IPS-18c (cell line): ENCODE results near the gene TSPO.

Experiments
- H3K4me3 ChIP-seq: 2 replicates; pipeline ENCODE4 v1.7.0; 2013; ENCODE audit warnings: low read depth, mild to moderate bottlenecking, low read length, moderate library complexity; ENCODE audit not compliant: insufficient read depth
- H3K9me3 ChIP-seq: one replicate; pipeline ENCODE4 v1.6.1; 2013; ENCODE audit warnings: mild to moderate bottlenecking, low read length, moderate library complexity; ENCODE audit not compliant: control insufficient read depth, insufficient read depth

Gene TSPO

DNA sequence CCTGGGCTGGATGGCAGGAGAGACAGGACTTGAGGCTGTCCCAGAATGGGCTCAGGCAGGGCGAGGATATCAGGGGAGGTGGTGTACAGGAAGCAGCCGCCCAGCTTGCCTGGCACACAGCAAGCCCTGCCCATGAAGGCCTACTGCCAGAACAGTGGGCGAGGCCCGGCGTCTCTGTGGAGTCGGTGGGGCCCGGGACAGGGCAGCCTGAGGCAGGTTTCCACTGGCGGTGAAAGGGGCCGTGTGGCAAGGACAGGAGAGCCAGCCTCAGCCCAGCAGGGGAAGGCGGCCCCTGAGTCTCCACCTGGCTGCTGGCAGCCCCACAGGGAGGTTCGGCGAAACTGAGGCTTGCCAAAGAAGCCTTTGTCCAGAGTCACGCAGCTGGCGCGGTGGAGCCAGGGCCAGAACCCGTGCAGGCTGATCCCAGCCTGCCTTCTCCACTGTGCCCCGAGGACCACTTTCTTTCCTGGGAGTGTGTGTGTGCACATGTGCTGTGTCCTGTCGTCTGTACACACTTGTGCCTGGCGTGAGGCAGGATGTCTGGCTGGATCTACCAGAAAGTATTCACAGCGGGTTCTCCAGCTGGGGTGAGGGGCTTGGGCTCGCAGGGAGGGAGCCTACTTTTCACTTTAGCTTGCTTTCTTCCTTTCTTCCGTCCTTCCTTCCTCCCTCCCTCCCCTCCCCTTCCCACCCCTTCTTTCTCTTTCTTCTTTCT lies 1.2 kb downstream of the TSPO start:
- H3K4me3 ChIP-seq: no peak overlapping the region
- H3K9me3 ChIP-seq: no peaks in the 10 kb centered on the region

GRCh38 chr22:43153899-43154298 lies 2.5 kb downstream of the TSPO start:
- Histone ChIP-seq H3K4me3 (no peak overlapping the region), H3K9me3 (no peaks in the 10 kb centered on the region)

DNA sequence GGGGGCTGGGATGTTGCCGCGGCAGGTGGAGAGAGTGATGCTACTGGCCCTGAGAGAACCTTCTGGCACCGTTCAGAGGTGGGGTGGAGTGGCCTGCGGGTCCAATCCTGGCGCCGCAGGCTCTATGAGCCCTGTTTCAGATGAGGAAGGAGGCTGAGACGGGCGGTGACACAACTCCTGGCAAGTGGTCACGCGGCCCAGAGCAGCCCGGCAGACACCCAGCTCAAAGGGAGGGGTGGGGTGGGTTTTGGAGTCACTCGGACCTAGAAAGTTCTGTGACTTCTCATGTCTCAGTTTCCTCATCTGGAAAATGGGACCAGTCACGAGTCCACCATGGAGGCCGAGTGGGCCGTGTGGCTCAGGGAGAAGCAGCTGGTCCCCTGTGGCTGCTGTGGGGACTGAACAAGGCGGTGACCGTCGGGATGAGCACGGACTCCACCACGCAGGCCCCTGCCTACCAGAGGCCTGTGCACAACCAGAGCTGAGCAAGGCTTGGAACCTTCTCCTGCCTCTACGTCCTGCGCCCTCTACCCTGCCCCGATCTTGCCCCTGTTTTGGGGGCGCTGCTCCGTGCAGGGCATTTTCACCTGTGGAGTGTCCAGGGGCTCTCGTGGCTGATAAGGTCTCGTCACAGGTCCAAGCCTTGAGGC lies 3.7 kb downstream of the TSPO start:
- Histone ChIP-seq H3K4me3 (no peak overlapping the region), H3K9me3 (no peaks in the 10 kb centered on the region)

DNA sequence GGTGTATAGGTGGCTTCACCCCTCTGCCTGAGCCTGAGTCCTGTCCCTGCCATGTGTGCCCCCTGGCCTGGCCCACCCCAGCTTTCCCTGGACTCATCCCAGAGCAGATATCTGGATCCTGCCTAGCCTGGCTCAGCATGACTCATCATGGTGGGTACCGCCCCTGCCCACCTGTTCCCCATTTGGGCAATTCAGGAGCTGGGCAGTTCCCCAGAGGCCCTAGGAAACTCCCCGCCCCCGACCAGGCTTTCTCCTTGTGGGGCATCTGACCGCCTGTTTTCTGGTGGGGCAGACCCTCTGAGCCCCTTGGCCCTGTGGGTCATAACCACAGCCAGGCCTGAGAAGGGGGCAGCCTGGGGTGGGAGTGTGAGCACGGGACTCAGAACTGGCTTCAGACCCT lies 4.4 kb downstream of the TSPO start:
- Histone ChIP-seq H3K4me3 (no peak overlapping the region), H3K9me3 (no peaks in the 10 kb centered on the region)

DNA sequence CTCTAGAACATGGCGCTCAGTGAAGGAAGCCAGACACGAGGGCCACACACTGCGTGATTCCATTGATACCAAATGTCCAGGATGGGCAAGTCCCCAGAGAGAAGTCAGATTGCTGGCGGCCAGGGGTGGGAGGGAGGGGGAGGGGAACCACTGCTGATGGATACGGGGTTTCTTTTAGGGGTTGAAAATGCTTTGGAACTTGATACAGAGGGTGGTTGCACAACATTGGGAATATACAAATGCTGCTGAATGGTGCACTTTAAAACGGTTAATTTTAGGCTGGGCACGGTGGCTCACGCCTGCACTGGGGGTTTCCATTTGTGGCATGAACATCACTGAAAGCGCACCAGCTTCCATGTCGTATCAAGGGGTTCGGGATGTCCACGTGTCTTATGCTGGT lies 5.1 kb downstream of the TSPO start:
- Histone ChIP-seq H3K9me3 (no peaks in the 10 kb centered on the region), H3K4me3 (no peak overlapping the region)

GRCh38 chr22:43157874-43158546 lies 6.7 kb downstream of the TSPO start:
- no peak overlapping the region for H3K4me3 ChIP-seq
- H3K9me3 ChIP-seq: no peaks in the 10 kb centered on the region

- H3K4me3 ChIP-seq: no peak overlapping the region
- H3K9me3 ChIP-seq: no peaks in the 10 kb centered on the region
Measured at GRCh38 chr22:43158778-43159483, 7.6 kb downstream of the TSPO start.

DNA sequence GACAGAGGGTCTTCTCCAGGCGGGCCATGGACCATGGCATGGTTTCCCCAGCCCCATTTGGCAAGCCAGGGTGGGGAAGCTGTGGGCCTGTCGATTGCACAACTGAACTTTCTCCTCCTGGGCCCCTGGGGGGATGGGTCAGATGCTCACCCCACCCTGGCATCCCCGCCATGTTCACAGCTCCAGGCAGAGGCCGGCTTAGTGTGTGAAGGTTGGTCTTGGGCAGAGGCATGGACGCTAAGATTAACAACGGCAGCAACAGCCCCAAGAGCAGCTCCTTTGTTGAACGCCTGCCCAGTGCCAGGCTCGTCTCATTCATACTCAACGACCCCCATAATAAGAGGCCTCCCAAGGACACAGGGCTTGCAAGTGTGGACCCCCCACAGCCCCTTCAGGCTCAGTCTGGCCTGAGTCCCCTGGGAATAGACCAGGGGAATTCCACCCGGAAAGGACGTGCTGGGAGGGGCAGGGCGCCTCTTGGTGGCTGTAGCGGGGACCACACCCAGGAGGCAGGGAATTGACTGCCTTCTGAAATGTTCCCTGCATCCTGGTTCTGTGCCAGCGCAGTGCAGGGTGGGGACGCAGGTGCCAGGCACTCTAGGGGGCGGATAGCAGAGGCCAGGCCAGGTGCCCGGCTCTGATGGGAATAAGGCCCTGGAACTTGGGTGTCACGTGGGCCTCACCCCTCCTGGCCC lies 8.3 kb downstream of the TSPO start:
- no peaks in the 10 kb centered on the region for H3K9me3 ChIP-seq
- no peak overlapping the region for H3K4me3 ChIP-seq

DNA sequence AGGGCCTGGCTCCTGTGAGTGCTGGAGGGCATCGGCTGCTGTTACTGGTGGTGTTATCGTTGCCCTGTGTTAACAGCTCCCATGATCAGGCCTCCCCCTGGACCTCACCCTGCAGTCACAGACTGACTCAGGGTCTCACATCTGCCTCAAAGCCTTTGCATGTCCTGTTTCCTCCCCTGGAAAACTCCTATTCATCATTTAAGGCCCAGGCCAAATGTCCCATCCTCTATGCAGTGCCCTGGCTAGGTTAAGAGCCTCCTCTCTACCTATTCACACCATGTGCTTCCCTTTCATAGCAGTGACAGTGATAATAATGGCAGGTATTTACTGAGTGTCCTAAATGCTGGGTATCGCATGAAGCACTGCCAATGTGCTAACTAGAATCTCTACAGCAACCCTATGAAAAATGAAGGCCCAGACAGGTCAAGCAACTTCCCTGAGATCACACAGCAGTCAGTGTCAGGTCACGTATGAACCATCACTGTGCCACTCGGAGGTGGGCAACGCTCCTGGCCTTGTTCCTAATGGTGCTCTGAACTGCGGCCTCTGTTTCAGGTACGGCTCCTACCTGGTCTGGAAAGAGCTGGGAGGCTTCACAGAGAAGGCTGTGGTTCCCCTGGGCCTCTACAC lies 9.3 kb downstream of the TSPO start:
- Histone ChIP-seq H3K9me3 (no peaks in the 10 kb centered on the region), H3K4me3 (no peak overlapping the region)

DNA sequence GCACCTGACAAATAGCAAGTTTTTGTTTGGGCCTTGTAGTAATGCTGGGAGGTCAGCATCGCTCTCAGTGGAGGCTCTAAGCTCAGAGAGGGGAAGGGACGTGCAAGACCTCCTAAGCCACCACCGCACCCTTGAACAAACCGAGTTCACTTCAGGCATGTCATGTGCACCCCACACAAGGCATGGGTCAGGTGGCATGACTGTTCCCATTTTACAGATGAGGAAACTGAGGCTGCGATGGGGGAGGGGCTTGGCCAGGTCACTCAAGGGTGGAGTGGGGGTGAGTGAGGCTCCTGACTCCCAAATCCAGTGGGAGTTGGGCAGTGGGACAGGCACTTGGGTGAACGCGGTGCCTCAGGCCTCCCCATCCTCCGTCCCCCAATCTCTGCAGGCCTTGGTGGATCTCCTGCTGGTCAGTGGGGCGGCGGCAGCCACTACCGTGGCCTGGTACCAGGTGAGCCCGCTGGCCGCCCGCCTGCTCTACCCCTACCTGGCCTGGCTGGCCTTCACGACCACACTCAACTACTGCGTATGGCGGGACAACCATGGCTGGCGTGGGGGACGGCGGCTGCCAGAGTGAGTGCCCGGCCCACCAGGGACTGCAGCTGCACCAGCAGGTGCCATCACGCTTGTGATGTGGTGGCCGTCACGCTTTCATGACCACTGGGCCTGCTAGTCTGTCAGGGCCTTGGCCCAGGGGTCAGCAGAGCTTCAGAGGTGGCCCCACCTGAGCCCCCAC lies 11.2 kb downstream of the TSPO start:
- Histone ChIP-seq H3K4me3 (no peak overlapping the region), H3K9me3 (no peaks in the 10 kb centered on the region)

GRCh38 chr22:43163241-43163795 lies 12.0 kb downstream of the TSPO start:
- Histone ChIP-seq H3K4me3 (no peak overlapping the region), H3K9me3 (no peaks in the 10 kb centered on the region)

GRCh38 chr22:43164636-43165035 lies 13.3 kb downstream of the TSPO start:
- no peak overlapping the region for H3K4me3 ChIP-seq
- no peaks in the 10 kb centered on the region for H3K9me3 ChIP-seq

GRCh38 chr22:43166132-43166930 lies 15.0 kb downstream of the TSPO start:
- no peak overlapping the region for H3K4me3 ChIP-seq

DNA sequence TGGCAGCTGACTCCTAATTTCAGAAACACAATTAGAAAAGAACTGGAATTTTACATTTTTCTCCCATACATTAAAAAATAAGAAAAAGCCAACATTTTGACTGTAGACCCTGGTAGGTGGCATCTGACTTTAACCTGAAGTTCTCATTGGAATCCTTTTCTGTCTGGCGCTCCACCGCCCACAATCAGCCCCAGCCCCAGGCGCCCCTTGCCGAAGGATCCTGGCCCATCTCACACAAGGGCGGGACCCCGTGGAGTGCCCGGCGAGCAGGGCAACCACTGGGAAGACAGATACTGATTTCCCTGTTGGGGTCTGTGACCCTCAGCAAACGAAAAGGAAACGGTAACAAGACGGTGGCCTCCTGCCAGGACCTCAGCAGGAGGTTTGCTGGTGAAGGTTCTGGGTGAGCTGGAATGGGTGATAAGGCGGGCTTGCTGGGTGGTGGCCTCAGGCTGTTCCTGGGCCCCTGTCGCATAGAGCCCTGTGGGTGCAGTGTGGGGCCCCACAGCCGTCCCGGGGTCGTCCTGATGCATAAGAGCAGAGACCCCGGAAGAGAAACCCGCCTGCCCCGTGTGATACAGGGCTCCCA lies 15.7 kb downstream of the TSPO start:
- Histone ChIP-seq H3K4me3 (no peak overlapping the region), H3K9me3 (no peaks in the 10 kb centered on the region)

More at GRCh38 chr22:43166132-43166930, 15.0 kb downstream of the TSPO start:
- no peaks in the 10 kb centered on the region for H3K9me3 ChIP-seq
